Kidney capillary endothelial cell (primary cell): ENCODE data around the gene PHKG2.
"Not testable (repeated sequence)": the region's sequence is repeated elsewhere in the genome, so short reads cannot be mapped to it uniquely, and the experiment has no call there.

Source experiments
- DNase-seq: peaks from one replicate; pipeline ENCODE4 v3.0.0-alpha.2; 2018; ENCODE audit warnings: low spot score

PHKG2 gene, protein sequence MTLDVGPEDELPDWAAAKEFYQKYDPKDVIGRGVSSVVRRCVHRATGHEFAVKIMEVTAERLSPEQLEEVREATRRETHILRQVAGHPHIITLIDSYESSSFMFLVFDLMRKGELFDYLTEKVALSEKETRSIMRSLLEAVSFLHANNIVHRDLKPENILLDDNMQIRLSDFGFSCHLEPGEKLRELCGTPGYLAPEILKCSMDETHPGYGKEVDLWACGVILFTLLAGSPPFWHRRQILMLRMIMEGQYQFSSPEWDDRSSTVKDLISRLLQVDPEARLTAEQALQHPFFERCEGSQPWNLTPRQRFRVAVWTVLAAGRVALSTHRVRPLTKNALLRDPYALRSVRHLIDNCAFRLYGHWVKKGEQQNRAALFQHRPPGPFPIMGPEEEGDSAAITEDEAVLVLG

GRCh38 chr16:30747799-30748633 is at the start of gene PHKG2:
TSS of gene PHKG2 (plus strand) at chr16:30748425. CDS start at chr16:30748821, 396 bp downstream.
- peak; percentile 99 for DNase-seq

DNA sequence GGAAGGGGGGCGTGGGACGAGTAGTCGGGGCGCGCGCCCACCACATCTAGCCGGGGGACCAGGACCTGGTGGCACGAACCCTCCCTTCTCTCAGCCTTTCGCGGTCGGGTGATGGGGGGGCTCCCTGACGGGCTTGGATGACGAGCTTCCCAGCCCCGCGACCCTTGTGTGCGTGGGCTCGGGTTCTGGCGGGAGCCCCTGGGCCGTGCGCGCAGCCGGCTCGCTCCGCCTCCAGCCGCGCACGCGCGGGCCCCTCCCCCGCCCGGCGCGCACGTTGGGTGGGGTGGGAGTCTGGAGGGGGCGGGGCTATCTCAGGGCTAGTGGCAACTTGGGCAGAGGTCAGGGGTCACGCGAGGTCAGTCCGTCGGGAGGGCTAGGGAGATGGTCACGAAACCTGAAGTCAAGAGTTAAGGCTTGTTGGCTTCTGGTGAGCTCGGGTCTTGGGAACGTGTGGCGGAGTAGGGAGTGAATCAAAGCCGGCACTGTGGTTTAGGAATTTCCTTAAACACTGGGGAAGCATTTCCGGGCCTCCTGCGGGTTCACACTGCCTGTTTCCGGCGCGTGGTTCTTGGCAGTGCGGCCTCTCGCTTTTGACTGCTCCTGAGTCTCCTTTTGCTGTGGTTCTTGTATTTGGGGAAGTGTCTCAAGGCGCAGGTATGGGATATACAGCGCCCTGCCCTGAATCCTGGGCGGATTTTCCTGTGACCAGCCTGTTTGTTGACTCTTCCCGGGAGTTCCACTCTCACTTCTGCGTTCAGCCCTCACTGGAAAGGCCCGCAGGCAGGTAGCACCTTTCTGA is 49.2 kb upstream of the PHKG2 start, which contains the start of gene SRCAP:
Gene SRCAP (plus strand): TSS at position 356 of the 799 bp plus-strand sequence. CDS start 1,654 bp downstream, outside the sequence.
- DNase-seq = peak; percentile 83

DNA sequence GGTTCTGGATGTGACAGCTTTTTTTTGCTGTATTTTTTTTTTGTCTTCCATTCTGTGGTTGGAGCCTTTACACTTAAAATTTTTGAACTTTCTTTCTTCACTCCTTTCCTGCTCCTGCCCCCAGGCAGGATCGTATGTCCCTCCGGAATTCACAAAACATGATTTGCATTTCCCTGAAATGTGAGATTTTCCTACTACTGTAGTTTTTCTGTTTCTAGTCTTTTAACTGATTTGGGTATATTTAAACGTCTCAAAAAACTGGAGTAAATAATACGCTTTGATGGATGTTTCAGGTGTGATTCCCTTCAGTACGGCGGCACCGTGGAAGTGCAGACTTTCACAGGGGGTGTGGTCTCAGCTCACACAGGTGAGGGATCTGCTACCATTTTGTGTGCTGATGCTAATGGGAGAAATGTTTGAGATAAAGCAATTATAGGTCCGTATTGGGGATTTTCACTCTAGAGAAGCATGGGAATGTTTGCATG is 48.6 kb upstream of the PHKG2 start:
- no peak for DNase-seq

- no peak for DNase-seq
Measured at GRCh38 chr16:30700491-30700890, 47.7 kb upstream of the PHKG2 start.

GRCh38 chr16:30700971-30701370 is 47.3 kb upstream of the PHKG2 start:
- DNase-seq = no peak

DNA sequence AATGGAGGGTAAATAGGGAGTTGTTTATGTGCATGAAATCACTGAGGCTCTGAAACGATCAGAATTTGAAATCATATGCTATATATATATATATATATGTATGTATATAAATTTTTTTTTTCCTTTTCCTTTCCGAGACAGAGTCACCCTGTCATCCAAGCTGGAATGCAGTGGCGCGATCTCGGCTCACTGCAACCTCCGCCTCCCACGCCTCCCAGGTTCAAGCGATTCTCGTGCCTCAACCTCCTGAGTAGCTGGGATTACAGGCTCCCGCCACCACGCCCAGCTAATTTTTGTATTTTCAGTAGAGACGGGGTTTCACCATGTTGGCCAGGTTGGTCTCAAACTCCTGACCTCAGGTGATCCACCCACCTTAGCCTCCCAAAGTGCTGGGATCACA is 45.2 kb upstream of the PHKG2 start:
- not testable (repeated sequence) for DNase-seq

- no peak for DNase-seq
Measured at GRCh38 chr16:30703971-30704370, 44.3 kb upstream of the PHKG2 start.

DNA sequence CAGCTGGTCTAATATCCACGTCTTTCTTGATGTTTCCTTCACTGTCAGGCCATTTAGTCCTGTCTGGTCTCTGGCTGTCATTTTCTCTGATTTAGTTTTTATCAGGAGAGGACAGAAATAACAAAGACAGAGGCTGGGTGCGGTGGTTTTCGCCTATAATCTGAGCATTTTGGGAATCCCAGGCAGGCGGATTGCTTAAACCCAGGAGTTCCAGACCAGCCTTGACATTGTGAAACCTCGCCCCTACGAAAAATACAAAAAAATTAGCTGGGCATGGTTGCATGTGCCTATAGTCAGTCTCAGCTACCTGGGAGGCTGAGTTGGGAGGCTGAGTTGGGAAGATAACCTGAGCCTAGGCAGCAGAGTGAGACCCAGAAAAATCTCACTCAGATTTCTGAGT is 42.2 kb upstream of the PHKG2 start:
- DNase-seq = no peak

DNA sequence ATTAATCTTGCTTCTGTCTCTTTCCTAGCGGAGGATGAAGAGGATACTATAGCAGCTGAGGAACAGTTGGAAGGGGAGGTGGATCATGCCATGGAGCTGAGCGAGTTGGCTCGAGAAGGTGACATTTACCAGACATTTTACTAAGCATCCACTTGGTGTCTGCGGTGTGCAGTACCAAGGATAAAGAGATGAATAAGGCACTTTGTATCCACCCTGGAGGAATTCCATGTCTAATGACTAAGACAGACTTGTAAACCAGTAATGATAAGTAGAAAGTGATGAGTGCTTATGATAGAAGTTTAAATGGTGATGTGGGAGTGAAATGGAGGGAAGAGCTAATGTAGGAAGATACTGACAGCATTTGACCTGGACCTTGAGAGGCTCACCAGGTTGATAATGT is 37.3 kb upstream of the PHKG2 start:
- no peak for DNase-seq

- DNase-seq = no peak
Measured at GRCh38 chr16:30711712-30712111, 36.5 kb upstream of the PHKG2 start.

GRCh38 chr16:30715750-30716445 is 32.3 kb upstream of the PHKG2 start:
- DNase-seq = peak; percentile 11

DNA sequence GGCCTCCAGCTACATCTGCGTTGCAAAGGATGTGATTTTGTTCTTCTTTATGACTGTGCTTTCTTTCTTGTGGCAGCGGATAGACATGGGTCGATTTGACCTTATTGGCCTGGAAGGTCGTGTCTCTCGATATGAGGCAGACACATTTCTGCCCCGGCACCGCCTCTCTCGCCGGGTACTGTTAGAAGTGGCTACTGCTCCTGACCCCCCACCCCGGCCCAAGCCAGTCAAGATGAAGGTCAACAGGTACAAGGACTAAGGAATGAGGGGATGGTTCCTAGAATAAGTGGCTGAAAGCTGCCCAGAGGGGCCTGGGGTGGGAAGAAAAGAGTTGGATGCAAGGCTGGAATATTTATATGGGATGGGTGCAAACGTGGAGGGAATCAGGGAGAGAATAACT is 28.1 kb upstream of the PHKG2 start:
- DNase-seq = no peak

DNA sequence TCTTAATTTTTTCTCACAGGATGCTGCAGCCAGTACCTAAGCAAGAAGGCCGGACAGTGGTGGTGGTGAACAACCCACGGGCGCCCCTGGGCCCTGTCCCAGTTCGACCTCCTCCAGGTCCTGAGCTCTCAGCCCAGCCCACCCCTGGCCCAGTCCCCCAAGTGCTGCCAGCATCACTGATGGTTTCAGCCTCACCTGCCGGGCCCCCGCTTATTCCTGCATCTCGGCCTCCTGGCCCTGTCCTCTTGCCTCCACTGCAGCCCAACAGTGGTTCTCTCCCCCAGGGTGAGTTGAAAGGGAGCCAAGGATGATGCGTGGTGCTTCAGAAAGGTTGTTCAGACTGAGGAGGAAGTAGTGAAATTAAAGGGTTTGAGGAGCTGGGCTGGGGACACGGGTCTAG is 27.5 kb upstream of the PHKG2 start:
- DNase-seq = no peak

DNA sequence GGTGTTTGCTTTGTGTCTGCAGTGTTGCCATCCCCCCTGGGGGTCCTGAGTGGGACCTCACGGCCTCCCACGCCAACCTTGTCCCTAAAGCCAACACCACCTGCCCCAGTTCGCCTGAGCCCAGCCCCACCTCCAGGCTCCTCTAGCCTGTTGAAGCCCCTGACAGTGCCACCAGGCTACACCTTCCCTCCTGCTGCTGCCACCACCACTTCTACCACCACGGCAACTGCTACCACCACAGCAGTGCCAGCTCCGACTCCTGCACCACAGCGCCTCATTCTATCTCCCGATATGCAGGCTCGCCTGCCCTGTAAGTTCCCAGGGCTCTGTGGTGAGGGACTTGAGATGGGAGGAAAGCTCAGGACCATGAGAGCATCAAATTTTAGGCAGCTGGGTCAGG is 27.1 kb upstream of the PHKG2 start:
- no peak for DNase-seq

DNA sequence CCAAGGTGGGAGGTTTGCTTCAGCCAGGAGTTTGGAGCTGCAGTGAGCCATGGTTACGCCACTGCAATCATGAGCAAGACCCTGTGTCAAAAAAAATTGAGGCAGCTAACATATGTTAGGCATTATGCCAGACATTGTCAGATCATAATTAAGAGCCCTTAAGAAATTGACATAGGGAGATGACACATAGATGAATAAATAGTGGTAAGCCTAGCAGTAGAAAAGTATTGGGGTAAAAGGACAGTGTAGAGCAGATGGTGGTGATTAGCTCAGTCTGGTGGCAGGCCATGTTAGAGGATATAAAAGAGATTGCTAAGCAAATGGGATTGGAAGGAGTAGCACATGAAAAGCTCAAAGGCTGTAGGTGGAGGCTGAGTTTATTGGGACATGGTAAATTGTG is 26.6 kb upstream of the PHKG2 start:
- no peak for DNase-seq

DNA sequence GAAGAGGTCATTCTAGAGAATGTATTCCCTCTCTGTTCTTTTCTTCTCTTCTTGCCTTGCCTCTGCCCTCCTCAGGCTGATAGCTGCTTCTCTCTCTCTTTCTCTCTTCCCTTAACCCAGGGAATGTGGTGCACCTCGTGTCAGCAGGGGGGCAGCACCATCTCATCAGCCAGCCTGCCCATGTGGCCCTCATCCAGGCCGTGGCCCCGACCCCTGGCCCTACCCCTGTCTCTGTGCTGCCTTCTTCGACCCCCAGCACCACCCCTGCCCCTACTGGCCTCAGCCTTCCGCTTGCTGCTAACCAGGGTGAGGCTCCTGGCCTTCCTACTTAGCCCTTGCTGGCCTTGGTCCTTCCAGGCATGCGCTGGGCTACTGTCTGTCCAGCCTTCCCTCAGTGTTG is 25.8 kb upstream of the PHKG2 start:
- no peak for DNase-seq

- no peak for DNase-seq
Measured at GRCh38 chr16:30722916-30723315, 25.3 kb upstream of the PHKG2 start.

GRCh38 chr16:30723725-30724355 is 24.4 kb upstream of the PHKG2 start:
- DNase-seq = no peak

DNA sequence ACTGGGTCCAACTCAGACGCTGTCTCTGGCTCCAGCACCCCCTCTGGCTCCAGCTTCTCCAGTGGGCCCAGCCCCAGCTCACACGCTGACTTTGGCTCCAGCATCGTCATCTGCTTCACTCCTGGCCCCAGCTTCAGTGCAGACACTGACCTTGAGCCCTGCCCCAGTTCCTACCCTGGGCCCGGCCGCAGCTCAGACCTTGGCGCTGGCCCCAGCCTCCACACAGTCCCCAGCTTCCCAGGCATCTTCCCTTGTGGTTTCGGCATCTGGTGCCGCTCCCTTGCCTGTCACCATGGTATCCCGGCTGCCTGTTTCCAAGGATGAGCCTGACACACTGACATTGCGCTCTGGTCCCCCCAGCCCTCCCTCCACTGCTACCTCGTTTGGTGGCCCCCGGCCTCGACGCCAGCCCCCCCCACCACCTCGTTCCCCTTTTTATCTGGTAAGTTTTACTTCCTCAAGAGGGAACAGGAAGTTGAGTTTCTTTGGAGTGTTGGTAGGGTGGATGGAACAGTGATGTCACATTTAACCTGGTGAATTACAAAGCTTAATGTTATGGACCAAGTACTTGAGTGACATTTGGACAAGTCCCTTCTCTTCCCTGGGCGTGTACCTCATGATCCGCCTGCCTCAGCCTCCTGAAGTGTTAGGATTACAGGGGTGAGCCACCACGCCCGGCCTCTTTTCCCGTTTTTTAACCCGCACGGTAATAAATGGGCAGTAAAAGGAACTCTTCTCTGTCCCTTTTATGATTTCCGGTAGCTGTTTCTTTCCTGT is 23.4 kb upstream of the PHKG2 start:
- no peak for DNase-seq

- no peak for DNase-seq
Measured at GRCh38 chr16:30725418-30725792, 22.8 kb upstream of the PHKG2 start.
